HepG2 (cell line): ENCODE results near the gene AARSD1. TPM values are rescaled to one million over a fixed set of nuclear protein-coding genes. Genes with fewer than 3 reads are reported as not detected.
A peak's percentile ranks its signal among the peaks of the same experiment; 100 is the strongest.

Experiments used
- ATAC-seq: fragments of 200-7000 bp; cut with Tn5 transposase; 3 replicates; pipeline ENCODE4 v1.9.1; 2020; ENCODE audit warnings: mild to moderate bottlenecking, moderate library complexity
- BruUV-seq: library from RNA; stranded (reverse); fragments of 400-500 nt; replicated peaks from 2 replicates; lab custom pipeline; 2021; lab: Mats Ljungman, UMichigan
- CTCF ChIA-PET: fragments of 300-600 bp; formaldehyde crosslinking; extraction: SDS; loops from one replicate; lab custom pipeline; 2021; ENCODE audit warnings: low total read pairs, inconsistent platforms, low intra/inter-chr PET ratio; lab: Yijun Ruan, JAX
- POLR2A ChIA-PET: fragments of 350-600 bp; sonication (Branson Sonifier 250); formaldehyde crosslinking; loops from one replicate; lab custom pipeline; 2020; ENCODE audit warnings: antibody characterized with exemption, inconsistent platforms; lab: Yijun Ruan, JAX
- DNase-seq: peaks from one replicate; pipeline ENCODE4 v3.0.0-alpha.2; 2015; ENCODE audit warnings: low spot score
- FAIRE-seq: peaks from 3 replicates; lab custom pipeline; 2011; peaks lifted over from hg19 to GRCh38; lab: Jason Lieb, UNC
- H2AFZ ChIP-seq: one replicate; pipeline ENCODE4 v1.6.1; 2011; ENCODE audit warnings: low read length, inconsistent platforms
- H3K27ac ChIP-seq: fragments of 300-600 bp; 3 replicates; pipeline ENCODE4 v1.8.0; 2011; ENCODE audit warnings: mixed run types, mild to moderate bottlenecking, mixed read lengths, low read length, inconsistent platforms; ENCODE audit not compliant: insufficient read depth; ENCODE audit errors: extremely low read length
- H3K27me3 ChIP-seq, 2 experiments: fragments of 200-600 bp in 1 of 2; 2 replicates in 1 of 2; 3 replicates in 1 of 2; pipeline versions ENCODE4 v1.6.0 to v1.8.0; 2011; ENCODE audit warnings: low read length in 2 of 2, mild to moderate bottlenecking in 2 of 2, moderate library complexity in 2 of 2, inconsistent platforms in 1 of 2; ENCODE audit not compliant: insufficient read depth in 2 of 2, control insufficient read depth in 1 of 2
- H3K36me3 ChIP-seq, 2 experiments: fragments of 200-600 bp in 1 of 2; replicated peaks in 1 of 2; 2 replicates in 1 of 2; 3 replicates in 1 of 2; pipeline versions ENCODE4 v1.5.1 to v1.8.0; 2011; ENCODE audit warnings: low read length in 2 of 2, inconsistent platforms in 1 of 2; ENCODE audit not compliant: insufficient read depth in 2 of 2, control insufficient read depth in 1 of 2
- H3K4me1 ChIP-seq: 2 replicates; pipeline ENCODE4 v1.5.1; 2012; ENCODE audit warnings: low read length, inconsistent platforms; ENCODE audit not compliant: insufficient read depth
- H3K4me2 ChIP-seq: 2 replicates; pipeline ENCODE4 v1.6.0; 2011; ENCODE audit warnings: low read depth, low read length, inconsistent platforms
- H3K4me3 ChIP-seq, 3 experiments: fragments of 200-600 bp in 1 of 3; sonication (generic), shearing (Covaris generic) in 1 of 3; replicated peaks in 1 of 3; 2 replicates each; pipeline ENCODE4 v1.5.1; 2011 to 2016; ENCODE audit warnings: low read length in 3 of 3, inconsistent platforms in 2 of 3, low read depth in 2 of 3, mild to moderate bottlenecking in 2 of 3, control low read depth in 1 of 3, mixed read lengths in 1 of 3; ENCODE audit not compliant: insufficient read depth in 1 of 3
- H3K79me2 ChIP-seq: one replicate; pipeline ENCODE4 v1.6.1; 2011; ENCODE audit warnings: low read length, inconsistent platforms; ENCODE audit not compliant: insufficient read depth
- H3K9ac ChIP-seq: 2 replicates; pipeline ENCODE4 v1.6.0; 2011; ENCODE audit warnings: mild to moderate bottlenecking, low read depth, low read length, inconsistent platforms; ENCODE audit not compliant: insufficient read depth
- H3K9me3 ChIP-seq: 2 replicates; pipeline ENCODE4 v1.5.1; 2012; ENCODE audit warnings: mild to moderate bottlenecking, low read length
- H4K20me1 ChIP-seq: 2 replicates; pipeline ENCODE4 v1.6.0; 2011; ENCODE audit warnings: inconsistent platforms, mild to moderate bottlenecking, low read length, moderate library complexity; ENCODE audit not compliant: insufficient read depth
- CCAR2 ChIP-seq: fragments of 200-400 bp; formaldehyde crosslinking; optimal IDR thresholded peaks from 2 replicates; pipeline ENCODE3; 2018; ENCODE audit warnings: low read depth, mild to moderate bottlenecking, low read length, moderate library complexity
- FOXK1 ChIP-seq: sonication (generic); formaldehyde crosslinking; IDR thresholded peaks from 2 replicates; pipeline ENCODE4 v1.4.0; 2020; ENCODE audit warnings: low read depth, missing genetic modification reagents, borderline replicate concordance
- NRL ChIP-seq: sonication (generic); formaldehyde crosslinking; IDR thresholded peaks from 2 replicates; pipeline ENCODE4 v1.5.0; 2020; ENCODE audit warnings: missing genetic modification reagents, mild to moderate bottlenecking, moderate library complexity, borderline replicate concordance
- POLR2G ChIP-seq: fragments of 200-400 bp; formaldehyde crosslinking; IDR thresholded peaks from 2 replicates; pipeline ENCODE4 v1.6.1; 2018; ENCODE audit warnings: mild to moderate bottlenecking, low read depth, low read length, moderate library complexity
- RORA ChIP-seq: sonication (generic); formaldehyde crosslinking; IDR thresholded peaks from 2 replicates; pipeline ENCODE4 v1.5.0; 2020; ENCODE audit warnings: mild to moderate bottlenecking, missing genetic modification reagents, moderate library complexity
- SNRNP70 ChIP-seq: fragments of 200-400 bp; formaldehyde crosslinking; IDR thresholded peaks from 2 replicates; pipeline ENCODE4 v1.6.1; 2017; ENCODE audit warnings: mild to moderate bottlenecking, low read depth, low read length, moderate library complexity
- SP140L ChIP-seq: sonication (generic); formaldehyde crosslinking; IDR thresholded peaks from 2 replicates; pipeline ENCODE4 v1.4.0; 2020; ENCODE audit warnings: missing genetic modification reagents, borderline replicate concordance
- TBL1XR1 ChIP-seq: fragments of 150-350 bp; IDR thresholded peaks from 2 replicates; pipeline ENCODE4 v1.6.1; 2014; ENCODE audit warnings: borderline replicate concordance, low read length; ENCODE audit not compliant: partially characterized antibody
- TCF7L2 ChIP-seq: IDR thresholded peaks from 2 replicates; pipeline ENCODE4 v1.6.1; 2011; ENCODE audit warnings: mild to moderate bottlenecking, low read depth, low read length, moderate library complexity
- TP53 ChIP-seq: sonication (generic); formaldehyde crosslinking; conservative IDR thresholded peaks from 2 replicates; pipeline ENCODE4 v1.4.0; 2020; ENCODE audit warnings: missing genetic modification reagents
- WIZ ChIP-seq: sonication (generic); formaldehyde crosslinking; IDR thresholded peaks from 2 replicates; pipeline ENCODE4 v1.5.1; 2020; ENCODE audit warnings: mild to moderate bottlenecking, missing genetic modification reagents
- ZNF382 ChIP-seq: sonication (generic); formaldehyde crosslinking; IDR thresholded peaks from 2 replicates; pipeline ENCODE4 v1.5.0; 2020; ENCODE audit warnings: missing genetic modification reagents, mild to moderate bottlenecking, borderline replicate concordance
- ZNF7 ChIP-seq: IDR thresholded peaks from 2 replicates; pipeline ENCODE4 v1.6.1; 2016; ENCODE audit warnings: missing biosample characterization, missing genetic modification reagents
- ZZZ3 ChIP-seq: sonication (generic); formaldehyde crosslinking; IDR thresholded peaks from 2 replicates; pipeline ENCODE4 v1.4.0; 2020; ENCODE audit warnings: missing genetic modification reagents, mild to moderate bottlenecking, borderline replicate concordance
- WGBS: methylation state at CpG from one replicate; pipeline ENCODE4 v1.1.6; 2017; ENCODE audit warnings: low lambda C conversion rate; 5-methylcytosine and 5-hydroxymethylcytosine counted together
- in situ Hi-C: cut with HindIII; loops from 2 replicates; pipeline ENCODE4 v1.10.0; 2017; ENCODE audit warnings: low pct_unique_long_range_greater_than_20kb; ENCODE audit not compliant: extremely low pct_ligation_motif_present
- intact Hi-C: fragments of 100-400 bp; cut with micrococcal nuclease; formaldehyde crosslinking; loops from one replicate; pipeline ENCODE4 v1.10.0; 2022; ENCODE audit not compliant: unreplicated experiment
- polyA plus RNA-seq, 8 experiments: library from polyadenylated mRNA; depleted of rRNA in 3 of 8; stranded (reverse) in 7 of 8; unstranded in 1 of 8; fragments of >200 nt; fragmentation: Illumina TruSeq in 4 of 8; extraction: Trizol in 4 of 8; gene quantifications; 2 replicates each; pipeline versions ENCODE4 v1.2.1 to v1.2.3, GENCODE V29; 2011 to 2016; ENCODE audit warnings: low read depth in 4 of 8, missing spikeins in 1 of 8, mixed read lengths in 1 of 8; ENCODE audit not compliant: insufficient read depth in 1 of 8
- total RNA-seq, 5 experiments: library from RNA; depleted of rRNA; stranded (reverse); fragments of >200 nt; fragmentation: Illumina TruSeq; extraction: Trizol; gene quantifications; 2 replicates each; pipeline ENCODE4 v1.2.3, GENCODE V29; 2016; ENCODE audit warnings: low read depth in 1 of 5
- TF ChIP-seq, protein P1 (sequence below): sonication (generic); formaldehyde crosslinking; IDR thresholded peaks from 2 replicates; pipeline ENCODE4 v1.5.0; 2020; ENCODE audit warnings: missing genetic modification reagents, mild to moderate bottlenecking, borderline replicate concordance
- TF ChIP-seq, protein P2 (sequence below): sonication (generic); formaldehyde crosslinking; IDR thresholded peaks from 2 replicates; pipeline ENCODE4 v1.4.0; 2020; ENCODE audit warnings: mild to moderate bottlenecking, missing genetic modification reagents

AARSD1 gene
- total and polyA plus RNA-seq, 2 of the 13 experiments (the other 11 are each of a cell fraction or from before 2014, with no cell fraction given) = 24.7 to 29.3 TPM

DNA sequence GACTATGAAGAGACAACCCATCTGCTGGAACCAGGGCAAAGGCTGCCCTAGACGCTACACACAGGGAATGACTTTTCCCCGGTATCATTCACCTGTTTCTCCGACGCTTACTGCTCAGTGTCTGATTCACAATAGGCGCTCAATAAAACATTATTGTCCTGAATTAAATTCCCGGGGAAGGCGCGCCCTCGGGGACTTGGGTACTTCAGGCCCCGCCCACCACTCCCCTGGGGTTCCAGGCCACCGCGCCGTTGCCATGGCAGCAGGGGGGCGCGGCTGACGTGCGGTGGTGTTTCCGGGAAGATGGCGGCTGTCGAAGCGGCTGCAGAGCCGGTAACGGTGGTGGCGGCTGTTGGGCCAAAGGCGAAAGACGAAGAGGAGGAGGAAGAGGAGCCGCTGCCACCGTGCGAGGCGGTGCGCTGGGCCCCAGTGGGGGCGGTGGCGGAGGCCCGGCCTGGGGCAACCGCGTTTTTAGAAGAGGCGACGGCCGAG lies 16.1 kb upstream of the AARSD1 start, which contains the start of gene RUNDC1:
Gene RUNDC1 (plus strand): TSS at position 292 of the 492 bp plus-strand sequence. CDS start 12 bp downstream, at position 304.
- no TSS peak for BruUV-seq
- ATAC-seq = peak; percentile 85
- TF ChIP-seq TCF7L2 = no peak
- no peak for TF ChIP-seq ZNF382 (CRISPR knock-in tag)
- TF ChIP-seq TBL1XR1 = no peak
- TF ChIP-seq SNRNP70 = no peak
- TF ChIP-seq, protein P1, sequence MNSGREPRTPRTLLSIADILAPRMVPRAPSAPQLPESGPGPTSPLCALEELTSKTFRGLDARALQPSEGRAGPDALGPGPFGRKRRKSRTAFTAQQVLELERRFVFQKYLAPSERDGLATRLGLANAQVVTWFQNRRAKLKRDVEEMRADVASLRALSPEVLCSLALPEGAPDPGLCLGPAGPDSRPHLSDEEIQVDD = no peak; the same call in 1 of the 2 replicates
- peak; percentile 84 for TF ChIP-seq POLR2G
- peak; percentile 14; the same call in 1 of the 2 replicates for TF ChIP-seq ZZZ3
- 0 out of 2 replicates have a peak, but pooled peaks have one; percentile 6 for TF ChIP-seq ZNF7 (CRISPR knock-in tag)
- TF ChIP-seq RORA (CRISPR knock-in tag) = no peak
- TF ChIP-seq SP140L = peak; percentile 75; the same call in 1 of the 2 replicates
- TF ChIP-seq, protein P2, sequence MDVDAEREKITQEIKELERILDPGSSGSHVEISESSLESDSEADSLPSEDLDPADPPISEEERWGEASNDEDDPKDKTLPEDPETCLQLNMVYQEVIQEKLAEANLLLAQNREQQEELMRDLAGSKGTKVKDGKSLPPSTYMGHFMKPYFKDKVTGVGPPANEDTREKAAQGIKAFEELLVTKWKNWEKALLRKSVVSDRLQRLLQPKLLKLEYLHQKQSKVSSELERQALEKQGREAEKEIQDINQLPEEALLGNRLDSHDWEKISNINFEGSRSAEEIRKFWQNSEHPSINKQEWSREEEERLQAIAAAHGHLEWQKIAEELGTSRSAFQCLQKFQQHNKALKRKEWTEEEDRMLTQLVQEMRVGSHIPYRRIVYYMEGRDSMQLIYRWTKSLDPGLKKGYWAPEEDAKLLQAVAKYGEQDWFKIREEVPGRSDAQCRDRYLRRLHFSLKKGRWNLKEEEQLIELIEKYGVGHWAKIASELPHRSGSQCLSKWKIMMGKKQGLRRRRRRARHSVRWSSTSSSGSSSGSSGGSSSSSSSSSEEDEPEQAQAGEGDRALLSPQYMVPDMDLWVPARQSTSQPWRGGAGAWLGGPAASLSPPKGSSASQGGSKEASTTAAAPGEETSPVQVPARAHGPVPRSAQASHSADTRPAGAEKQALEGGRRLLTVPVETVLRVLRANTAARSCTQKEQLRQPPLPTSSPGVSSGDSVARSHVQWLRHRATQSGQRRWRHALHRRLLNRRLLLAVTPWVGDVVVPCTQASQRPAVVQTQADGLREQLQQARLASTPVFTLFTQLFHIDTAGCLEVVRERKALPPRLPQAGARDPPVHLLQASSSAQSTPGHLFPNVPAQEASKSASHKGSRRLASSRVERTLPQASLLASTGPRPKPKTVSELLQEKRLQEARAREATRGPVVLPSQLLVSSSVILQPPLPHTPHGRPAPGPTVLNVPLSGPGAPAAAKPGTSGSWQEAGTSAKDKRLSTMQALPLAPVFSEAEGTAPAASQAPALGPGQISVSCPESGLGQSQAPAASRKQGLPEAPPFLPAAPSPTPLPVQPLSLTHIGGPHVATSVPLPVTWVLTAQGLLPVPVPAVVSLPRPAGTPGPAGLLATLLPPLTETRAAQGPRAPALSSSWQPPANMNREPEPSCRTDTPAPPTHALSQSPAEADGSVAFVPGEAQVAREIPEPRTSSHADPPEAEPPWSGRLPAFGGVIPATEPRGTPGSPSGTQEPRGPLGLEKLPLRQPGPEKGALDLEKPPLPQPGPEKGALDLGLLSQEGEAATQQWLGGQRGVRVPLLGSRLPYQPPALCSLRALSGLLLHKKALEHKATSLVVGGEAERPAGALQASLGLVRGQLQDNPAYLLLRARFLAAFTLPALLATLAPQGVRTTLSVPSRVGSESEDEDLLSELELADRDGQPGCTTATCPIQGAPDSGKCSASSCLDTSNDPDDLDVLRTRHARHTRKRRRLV (CRISPR knock-in tag) = no peak; the same call in 1 of the 2 replicates
- no peak for TF ChIP-seq CCAR2
- TF ChIP-seq WIZ (CRISPR knock-in tag) = no peak
- no peak for TF ChIP-seq NRL (CRISPR knock-in tag)
- peak; percentile 41; the same call in 1 of the 2 replicates for TF ChIP-seq FOXK1
- 0 out of 2 replicates have a peak, but pooled peaks have one; percentile 0 for TF ChIP-seq TP53 (CRISPR knock-in tag)

More for the DNA sequence above, 16.1 kb upstream of the AARSD1 start, which contains the start of gene RUNDC1:
- H3K4me2 ChIP-seq = peak within 1 kb of the TSS; percentile 94
- peak within 1 kb of the TSS; percentile 71 for H3K27ac ChIP-seq
- H3K4me3 ChIP-seq = peak within 1 kb of the TSS; percentile 77 to 97 (median 91)
- under 1% methylated on average over 28 of the region's 39 CpGs for WGBS
- H3K9ac ChIP-seq = peak within 1 kb of the TSS; percentile 78
- no peaks in the 10 kb centered on the region for H4K20me1 ChIP-seq
- peak within 1 kb of the TSS; percentile 59 for H2AFZ ChIP-seq
- 0 out of 5 replicates have a peak, but pooled peaks cover 0 to 8% of the 10 kb centered on the region in 2 experiments for H3K36me3 ChIP-seq
- POLR2A ChIA-PET = interaction anchor here (1.0 to 4.3 kb wide), 4 partner anchors 17 to 200 kb away, joined by 3 to 53 read pairs (median 4); partner anchors contain the start of genes CNTD1, COA3 and RPL27
- DNase-seq (peak; percentile 85), FAIRE-seq (no peak)
- peaks cover 17% of the 10 kb centered on the region for H3K79me2 ChIP-seq
- CTCF ChIA-PET = interaction anchor here (1.1 kb wide), 1 partner anchor 17 kb away, joined by 3 read pairs; the partner anchor contains the start of gene RPL27
- peaks cover 50% of the 10 kb centered on the region for H3K4me1 ChIP-seq
- intact Hi-C loops (loop anchor here (2.0 to 5.0 kb wide), 2 partner anchors 18 to 138 kb away; partner anchors contain the start of genes AOC2 and RPL27), in situ Hi-C loops (loop anchor here (10.0 kb wide), 1 partner anchor 136 kb away; the partner anchor contains the start of gene AOC2)
- H3K27me3 ChIP-seq = peaks cover 0 to 3% of the 10 kb centered on the region in 2 experiments; a peak in 1 of 5 replicates
- H3K9me3 ChIP-seq = no peaks in the 10 kb centered on the region
